WI38 (cell line): ENCODE results near the gene BSND.

Source experiments
- H3K4me3 ChIP-seq: 2 replicates; pipeline ENCODE4 v1.5.1; 2011; ENCODE audit warnings: low read depth, mild to moderate bottlenecking, control low read depth, low read length
- TF ChIP-seq, protein P1 (sequence below): IDR thresholded peaks from 2 replicates; pipeline ENCODE4 v1.5.1; 2012; ENCODE audit warnings: low read depth, mild to moderate bottlenecking, control low read depth, low read length

Gene BSND

GRCh38 chr1:55051169-55051568 is 52.4 kb downstream of the BSND start:
- no peak overlapping the region for H3K4me3 ChIP-seq
- TF ChIP-seq, protein P1, sequence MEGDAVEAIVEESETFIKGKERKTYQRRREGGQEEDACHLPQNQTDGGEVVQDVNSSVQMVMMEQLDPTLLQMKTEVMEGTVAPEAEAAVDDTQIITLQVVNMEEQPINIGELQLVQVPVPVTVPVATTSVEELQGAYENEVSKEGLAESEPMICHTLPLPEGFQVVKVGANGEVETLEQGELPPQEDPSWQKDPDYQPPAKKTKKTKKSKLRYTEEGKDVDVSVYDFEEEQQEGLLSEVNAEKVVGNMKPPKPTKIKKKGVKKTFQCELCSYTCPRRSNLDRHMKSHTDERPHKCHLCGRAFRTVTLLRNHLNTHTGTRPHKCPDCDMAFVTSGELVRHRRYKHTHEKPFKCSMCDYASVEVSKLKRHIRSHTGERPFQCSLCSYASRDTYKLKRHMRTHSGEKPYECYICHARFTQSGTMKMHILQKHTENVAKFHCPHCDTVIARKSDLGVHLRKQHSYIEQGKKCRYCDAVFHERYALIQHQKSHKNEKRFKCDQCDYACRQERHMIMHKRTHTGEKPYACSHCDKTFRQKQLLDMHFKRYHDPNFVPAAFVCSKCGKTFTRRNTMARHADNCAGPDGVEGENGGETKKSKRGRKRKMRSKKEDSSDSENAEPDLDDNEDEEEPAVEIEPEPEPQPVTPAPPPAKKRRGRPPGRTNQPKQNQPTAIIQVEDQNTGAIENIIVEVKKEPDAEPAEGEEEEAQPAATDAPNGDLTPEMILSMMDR, result no peak

GRCh38 chr1:55051621-55052020 is 52.9 kb downstream of the BSND start:
- no peak overlapping the region for H3K4me3 ChIP-seq
- TF ChIP-seq, protein P1, result no peak

DNA sequence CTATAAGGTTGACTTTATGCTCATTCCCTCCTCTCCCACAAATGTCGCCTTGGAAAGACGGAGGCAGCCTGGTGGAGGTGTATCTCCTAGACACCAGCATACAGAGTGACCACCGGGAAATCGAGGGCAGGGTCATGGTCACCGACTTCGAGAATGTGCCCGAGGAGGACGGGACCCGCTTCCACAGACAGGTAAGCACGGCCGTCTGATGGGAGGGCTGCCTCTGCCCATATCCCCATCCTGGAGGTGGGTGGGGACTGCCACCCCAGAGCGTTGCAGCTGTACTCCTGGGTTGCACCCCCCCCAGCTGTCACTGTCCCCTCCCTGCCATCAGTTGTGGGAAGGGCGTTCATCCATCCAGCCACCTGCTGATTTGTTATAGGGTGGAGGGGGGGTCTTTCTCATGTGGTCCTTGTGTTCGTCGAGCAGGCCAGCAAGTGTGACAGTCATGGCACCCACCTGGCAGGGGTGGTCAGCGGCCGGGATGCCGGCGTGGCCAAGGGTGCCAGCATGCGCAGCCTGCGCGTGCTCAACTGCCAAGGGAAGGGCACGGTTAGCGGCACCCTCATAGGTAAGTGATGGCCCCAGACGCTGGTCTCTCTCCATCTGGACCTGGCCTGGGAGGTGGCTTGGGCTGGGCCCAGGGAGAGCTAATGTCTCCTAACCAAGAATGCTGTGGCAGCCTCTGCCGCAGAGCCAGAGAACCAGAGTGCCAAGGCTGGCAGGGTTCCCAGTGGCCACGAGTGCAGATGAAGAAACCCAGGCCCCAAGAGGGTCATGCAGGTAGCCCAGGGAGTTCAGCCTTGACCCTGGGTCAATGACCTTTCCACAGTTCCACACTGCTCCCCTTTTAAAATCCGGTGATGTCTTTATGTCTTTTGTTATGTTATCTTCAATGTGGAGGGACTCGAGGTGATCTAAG is 53.7 kb downstream of the BSND start:
- no peak overlapping the region for H3K4me3 ChIP-seq
- TF ChIP-seq, protein P1, result no peak

DNA sequence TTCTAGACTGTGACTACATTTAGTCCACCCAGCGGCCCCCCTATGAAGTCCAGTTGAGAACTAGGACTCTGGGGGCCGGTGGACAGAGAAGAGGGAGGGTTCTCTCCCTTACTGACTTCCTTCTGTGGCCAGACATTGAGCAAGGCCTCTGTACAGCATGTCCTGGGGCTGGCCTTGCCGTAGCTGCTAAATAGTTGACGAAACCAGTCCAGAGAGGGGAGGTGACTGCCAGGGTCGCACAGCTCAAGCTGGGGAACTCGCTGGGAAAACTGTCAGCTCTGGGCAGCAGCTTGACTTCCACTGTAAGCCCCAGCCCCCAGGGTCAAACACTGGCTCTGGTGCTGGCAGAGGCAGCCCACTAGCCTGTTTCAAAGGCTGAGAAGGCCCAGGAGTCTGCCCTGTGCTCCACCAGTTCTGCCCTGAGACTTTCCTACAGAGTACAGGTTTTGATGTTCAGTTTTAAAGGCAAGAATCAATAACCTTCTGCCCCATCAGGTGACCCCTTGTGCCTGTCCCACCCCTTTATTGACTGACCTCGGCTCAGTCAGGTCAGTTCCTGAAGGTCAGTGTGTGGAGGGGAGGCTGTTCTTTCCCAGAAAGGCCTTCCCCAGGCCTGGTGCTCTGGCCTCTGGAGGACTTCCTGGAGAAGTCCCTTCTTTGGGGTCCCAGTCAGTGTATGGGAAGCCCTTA is 54.7 kb downstream of the BSND start:
- no peak overlapping the region for H3K4me3 ChIP-seq
- TF ChIP-seq, protein P1, result no peak

- H3K4me3 ChIP-seq, result no peak overlapping the region
- TF ChIP-seq, protein P1, result no peak
Observed at GRCh38 chr1:55054396-55054795, 55.7 kb downstream of the BSND start.

- TF ChIP-seq, protein P1, result no peak
- H3K4me3 ChIP-seq, result no peak overlapping the region
Observed at GRCh38 chr1:55055084-55055882, 56.5 kb downstream of the BSND start.
